ENCODE results near the gene RALGAPB.

Gene RALGAPB

DNA sequence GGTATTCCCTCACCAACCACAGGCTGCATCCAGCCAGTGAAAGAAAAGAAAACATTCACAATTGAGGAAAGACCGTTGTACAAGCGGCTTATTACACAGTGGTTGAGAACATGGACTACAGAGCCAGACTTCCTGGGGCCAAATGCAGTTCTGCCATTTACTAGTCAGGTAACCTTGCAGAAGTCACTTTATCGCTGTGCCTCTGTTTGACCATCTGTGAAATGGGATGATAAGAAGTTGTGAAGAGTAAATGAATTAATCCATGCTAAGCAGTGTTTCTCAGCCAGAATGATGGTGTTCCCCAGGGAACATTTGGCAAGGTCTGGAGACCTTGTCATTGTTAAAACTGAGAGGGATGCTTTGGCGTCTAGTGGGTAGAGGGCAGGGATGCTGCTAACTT, 143.8 kb downstream of the RALGAPB start:
- no peak for DNase-seq (ENCODE audit: extremely low read depth, insufficient read length)
- Histone ChIP-seq H3K36me3 (ENCODE audit: control insufficient read depth, insufficient read depth, low read length) (no peaks in the 10 kb centered on the region), H3K4me3 (replicated peaks; ENCODE audit: low read depth, low read length) (no peak overlapping the region), H3K27me3 (replicated peaks; ENCODE audit: control insufficient read depth, insufficient read depth, low read length) (peaks cover 3% of the 10 kb centered on the region; the same call in 1 of the 2 replicates)
- TF ChIP-seq CTCF (IDR thresholded peaks at IDR 0.05; ENCODE audit: insufficient read depth, low read length, poor library complexity, severe bottlenecking) = no peak

- DNase-seq (ENCODE audit: extremely low read depth, insufficient read length) = no peak
- Histone ChIP-seq H3K4me3 (replicated peaks; ENCODE audit: low read depth, low read length) (no peak overlapping the region), H3K27me3 (replicated peaks; ENCODE audit: control insufficient read depth, insufficient read depth, low read length) (peaks cover 3% of the 10 kb centered on the region; the same call in 1 of the 2 replicates), H3K36me3 (ENCODE audit: control insufficient read depth, insufficient read depth, low read length) (no peaks in the 10 kb centered on the region)
- TF ChIP-seq CTCF (IDR thresholded peaks at IDR 0.05; ENCODE audit: insufficient read depth, low read length, poor library complexity, severe bottlenecking) = no peak
These were observed 144.6 kb downstream of the RALGAPB start for GRCh38 chr20:38617011-38617829.

DNA sequence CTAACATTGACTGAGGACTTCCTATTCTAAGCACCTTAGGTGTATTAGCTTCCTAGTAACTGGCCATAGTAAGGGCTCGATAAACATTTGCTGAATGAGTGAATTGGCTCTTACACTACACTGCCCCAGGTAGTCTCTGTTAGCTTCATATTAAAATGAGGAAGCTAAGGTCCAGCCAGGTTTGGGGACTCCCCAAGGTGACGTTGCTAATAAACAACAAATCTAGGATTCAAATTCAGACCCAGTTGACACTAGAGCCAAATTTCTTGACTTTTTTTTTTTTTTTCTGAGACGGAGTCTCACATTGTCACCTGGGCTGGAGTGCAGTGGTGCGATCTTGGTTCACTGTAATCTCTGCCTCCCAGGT, 145.2 kb downstream of the RALGAPB start:
- H3K36me3 ChIP-seq (ENCODE audit: control insufficient read depth, insufficient read depth, low read length) = no peaks in the 10 kb centered on the region
- no peak for TF ChIP-seq CTCF (IDR thresholded peaks at IDR 0.05; ENCODE audit: insufficient read depth, low read length, poor library complexity, severe bottlenecking)
- no peak for DNase-seq (ENCODE audit: extremely low read depth, insufficient read length)
- H3K27me3 ChIP-seq (replicated peaks; ENCODE audit: control insufficient read depth, insufficient read depth, low read length) = peaks cover 3% of the 10 kb centered on the region; the same call in 1 of the 2 replicates
- no peak overlapping the region for H3K4me3 ChIP-seq (replicated peaks; ENCODE audit: low read depth, low read length)

GRCh38 chr20:38620441-38620840, 147.8 kb downstream of the RALGAPB start:
- no peaks in the 10 kb centered on the region for H3K27me3 ChIP-seq (replicated peaks; ENCODE audit: control insufficient read depth, insufficient read depth, low read length)
- H3K4me3 ChIP-seq (replicated peaks; ENCODE audit: low read depth, low read length) = no peak overlapping the region
- DNase-seq (ENCODE audit: extremely low read depth, insufficient read length) = no peak
- TF ChIP-seq CTCF (IDR thresholded peaks at IDR 0.05; ENCODE audit: insufficient read depth, low read length, poor library complexity, severe bottlenecking) = no peak
- H3K36me3 ChIP-seq (ENCODE audit: control insufficient read depth, insufficient read depth, low read length) = no peaks in the 10 kb centered on the region

GRCh38 chr20:38623061-38623460, 150.4 kb downstream of the RALGAPB start:
- TF ChIP-seq CTCF (IDR thresholded peaks at IDR 0.05; ENCODE audit: insufficient read depth, low read length, poor library complexity, severe bottlenecking) = no peak
- no peaks in the 10 kb centered on the region for H3K27me3 ChIP-seq (replicated peaks; ENCODE audit: control insufficient read depth, insufficient read depth, low read length)
- H3K4me3 ChIP-seq (replicated peaks; ENCODE audit: low read depth, low read length) = no peak overlapping the region
- no peak for DNase-seq (ENCODE audit: extremely low read depth, insufficient read length)
- no peaks in the 10 kb centered on the region for H3K36me3 ChIP-seq (ENCODE audit: control insufficient read depth, insufficient read depth, low read length)

All from GM06990 (cell line).